K562 (cell line): Measurements from ENCODE around the gene SLC27A4. TPM values are rescaled to one million over a fixed set of nuclear protein-coding genes. Genes with fewer than 3 reads are reported as not detected.

Experiments used
- BHLHE40 ChIP-seq: IDR thresholded peaks from 2 replicates; pipeline ENCODE4 v1.6.1; 2011; ENCODE audit warnings: low read length, improper control_type of control experiment
- CCNT2 ChIP-seq: IDR thresholded peaks from 2 replicates; pipeline ENCODE4 v1.6.1; 2011; ENCODE audit warnings: borderline replicate concordance, low read depth, mild to moderate bottlenecking, moderate library complexity, mixed read lengths, low read length; ENCODE audit not compliant: insufficient read length; ENCODE audit errors: extremely low read depth
- CREBBP ChIP-seq: IDR thresholded peaks from one replicate; pipeline ENCODE4 v1.6.1; 2012; ENCODE audit warnings: low read depth, mild to moderate bottlenecking, control low read depth, inconsistent platforms, low read length
- ETV5 ChIP-seq: sonication (generic); formaldehyde crosslinking; IDR thresholded peaks from 2 replicates; pipeline ENCODE4 v1.4.0; 2020; ENCODE audit warnings: low read depth, mild to moderate bottlenecking, missing genetic modification reagents
- HDAC6 ChIP-seq: IDR thresholded peaks from 2 replicates; pipeline ENCODE4 v1.6.1; 2012; ENCODE audit warnings: low read depth, mild to moderate bottlenecking, control low read depth, inconsistent platforms, low read length, moderate library complexity
- HIVEP1 ChIP-seq: fragments of 250-450 bp; sonication (Bioruptor Pico); IDR thresholded peaks from 2 replicates; pipeline ENCODE4 v1.4.0; 2020; ENCODE audit warnings: mild to moderate bottlenecking
- KDM2B ChIP-seq: fragments of 250-450 bp; sonication (Bioruptor Pico); IDR thresholded peaks from 2 replicates; pipeline ENCODE4 v1.8.0; 2021; ENCODE audit warnings: mild to moderate bottlenecking, moderate library complexity
- KHSRP ChIP-seq: fragments of 450-650 bp; IDR thresholded peaks from 2 replicates; pipeline ENCODE4 v1.6.1; 2017
- L3MBTL2 ChIP-seq: fragments of 450-650 bp; IDR thresholded peaks from 2 replicates; pipeline ENCODE4 v1.6.1; 2016; ENCODE audit warnings: mild to moderate bottlenecking, moderate library complexity
- NKRF ChIP-seq: fragments of 450-650 bp; IDR thresholded peaks from 2 replicates; pipeline ENCODE4 v1.6.1; 2016; ENCODE audit warnings: borderline replicate concordance
- SRSF9 ChIP-seq: fragments of 200-400 bp; formaldehyde crosslinking; IDR thresholded peaks from 2 replicates; pipeline ENCODE4 v1.6.1; 2017; ENCODE audit warnings: low read depth, low read length, borderline replicate concordance
- ZFP36 ChIP-seq: fragments of 150-350 bp; IDR thresholded peaks from 2 replicates; pipeline ENCODE4 v1.6.1; 2018; ENCODE audit warnings: low read length, low read depth; ENCODE audit not compliant: partially characterized antibody
- ZHX1 ChIP-seq: fragments of 150-350 bp; conservative IDR thresholded peaks from 2 replicates; pipeline ENCODE4 v1.6.1; 2014; ENCODE audit warnings: low read length
- ZMIZ1 ChIP-seq, 2 experiments: fragments of 150-350 bp in 1 of 2; IDR thresholded peaks; 2 replicates each; pipeline ENCODE4 v1.6.1; 2012 to 2016; ENCODE audit warnings: low read depth in 2 of 2, low read length in 2 of 2, mild to moderate bottlenecking in 1 of 2, moderate library complexity in 1 of 2
- ZNF395 ChIP-seq: fragments of 200-800 bp; sonication (Bioruptor generic); IDR thresholded peaks from 2 replicates; pipeline ENCODE4 v1.6.1; 2017; ENCODE audit warnings: missing genetic modification characterization, missing compliant biosample characterization
- polyA plus RNA-seq, 8 experiments: library from polyadenylated mRNA; depleted of rRNA in 4 of 8; stranded (reverse) in 5 of 8; unstranded in 3 of 8; fragments of >200 nt; fragmentation: Nextera tagmentation in 2 of 8; fragmentation: Illumina TruSeq in 1 of 8; extraction: Ambion mirVana in 2 of 8; extraction: Trizol in 1 of 8; gene quantifications; 2 replicates each; pipeline versions ENCODE4 v1.2.1 to v1.2.3, GENCODE V29; 2011 to 2014; ENCODE audit warnings: inconsistent platforms in 1 of 8, missing spikeins in 1 of 8
- total RNA-seq, 7 experiments: library from RNA; depleted of rRNA in 6 of 7; stranded (reverse); fragments of >200 nt in 6 of 7; fragmentation: Illumina TruSeq in 2 of 7; extraction: Trizol in 2 of 7; gene quantifications; 2 replicates each; pipeline versions ENCODE4 v1.2.1 to v1.2.3, GENCODE V29; 2011 to 2021; ENCODE audit warnings: low replicate concordance in 1 of 7

The SLC27A4 gene
- total and polyA plus RNA-seq, 9 of the 15 experiments (the other 6 are each of a cell fraction or from before 2014, with no cell fraction given) = 0.25 to 35.7 (median 14.0) TPM

GRCh38 chr9:128339761-128340690 lies at the start of gene SLC27A4 (continued):
- TF ChIP-seq ZHX1 (no peak), HDAC6 (no peak), KDM2B (CRISPR knock-in tag) (peak; percentile 93), KHSRP (no peak), L3MBTL2 (peak; percentile 90; the same call in 1 of the 2 replicates), HIVEP1 (CRISPR knock-in tag) (no peak), ETV5 (CRISPR knock-in tag) (peak; percentile 35; the same call in 1 of the 2 replicates), SRSF9 (no peak), CCNT2 (no peak), ZMIZ1 (IDR thresholded peaks at IDR 0.05; ENCODE audit: low read depth in 2 of 2, low read length in 2 of 2) (peak in 1 of 2 experiments; percentile 45; a peak in 2 of 4 replicates), ZNF395 (CRISPR knock-in tag) (no peak), ZFP36 (peak; percentile 54), NKRF (peak; percentile 90; the same call in 1 of the 2 replicates), BHLHE40 (peak; percentile 88), CREBBP (no peak)
